GM06990 (cell line): ENCODE measurements around the gene ENKD1.

ENCODE experiments used
- DNase-seq: peaks from one replicate; pipeline ENCODE4 v3.0.0-alpha.2; 2011; ENCODE audit not compliant: insufficient read length; ENCODE audit errors: extremely low read depth
- H3K27me3 ChIP-seq: replicated peaks from 2 replicates; pipeline ENCODE4 v1.6.0; 2011; ENCODE audit warnings: low read length; ENCODE audit not compliant: control insufficient read depth, insufficient read depth
- H3K36me3 ChIP-seq: 2 replicates; pipeline ENCODE4 v1.5.1; 2011; ENCODE audit warnings: low read length; ENCODE audit not compliant: control insufficient read depth, insufficient read depth
- H3K4me3 ChIP-seq: replicated peaks from 2 replicates; pipeline ENCODE4 v1.5.1; 2011; ENCODE audit warnings: low read depth, mild to moderate bottlenecking, control low read depth, low read length
- CTCF ChIP-seq: IDR thresholded peaks from 2 replicates; pipeline ENCODE4 v1.5.1; 2011; ENCODE audit warnings: low read length, control low read depth, mild to moderate bottlenecking, inconsistent platforms; ENCODE audit not compliant: insufficient read depth, poor library complexity, severe bottlenecking

The ENKD1 gene

GRCh38 chr16:67666559-67667452 is at the start of gene ENKD1, which contains the start of gene C16orf86:
Gene ENKD1 (minus strand): TSS chr16:67666750. CDS start chr16:67666442, 308 bp downstream.
Gene C16orf86 (plus strand): TSS chr16:67666814. CDS start chr16:67666971, 157 bp downstream.
- DNase-seq = peak; percentile 86

GRCh38 chr16:67716097-67716496 is 49.5 kb upstream of the ENKD1 start:
- no peak for DNase-seq
- no peak for TF ChIP-seq CTCF
- Histone ChIP-seq H3K36me3 (no peaks in the 10 kb centered on the region; the same call in 1 of the 2 replicates), H3K27me3 (no peaks in the 10 kb centered on the region), H3K4me3 (no peak overlapping the region)

More at GRCh38 chr16:67666559-67667452, at the start of gene ENKD1, which contains the start of gene C16orf86:
- TF ChIP-seq CTCF = no peak
- H3K4me3 ChIP-seq = peak within 1 kb of the TSS; percentile 84
- H3K36me3 ChIP-seq = no peaks in the 10 kb centered on the region
- H3K27me3 ChIP-seq = no peaks in the 10 kb centered on the region

- no peak for DNase-seq
- no peaks in the 10 kb centered on the region for H3K36me3 ChIP-seq
- TF ChIP-seq CTCF = no peak
- no peak overlapping the region for H3K4me3 ChIP-seq
- H3K27me3 ChIP-seq = no peaks in the 10 kb centered on the region
Measured at GRCh38 chr16:67714522-67714921, 48.0 kb upstream of the ENKD1 start.

GRCh38 chr16:67713647-67714273 is 47.2 kb upstream of the ENKD1 start:
- Histone ChIP-seq H3K27me3 (no peaks in the 10 kb centered on the region), H3K4me3 (no peak overlapping the region), H3K36me3 (no peaks in the 10 kb centered on the region)
- no peak for DNase-seq
- TF ChIP-seq CTCF = no peak

- Histone ChIP-seq H3K27me3 (no peaks in the 10 kb centered on the region), H3K36me3 (no peaks in the 10 kb centered on the region), H3K4me3 (no peak overlapping the region)
- TF ChIP-seq CTCF = no peak
- no peak for DNase-seq
Measured at GRCh38 chr16:67710607-67711006, 44.1 kb upstream of the ENKD1 start.
